CD4-positive, alpha-beta T cell (primary cell): ENCODE data around the gene ILK. TPM values are rescaled to one million over a fixed set of nuclear protein-coding genes. Genes with fewer than 3 reads are reported as not detected.

Experiments used
- ATAC-seq: fragments of 200-7000 bp; cut with Tn5 transposase; one replicate; pipeline ENCODE4 v1.10.0; 2022; ENCODE audit warnings: mild to moderate bottlenecking; ENCODE audit not compliant: poor library complexity
- CTCF ChIA-PET: fragments of 350-600 bp; sonication (Branson Sonifier 250); formaldehyde crosslinking; loops from one replicate; lab custom pipeline; 2021; ENCODE audit warnings: antibody characterized with exemption, inconsistent platforms; lab: Charles Lee
- POLR2A ChIA-PET: fragments of 350-600 bp; sonication (Branson Sonifier 250); formaldehyde crosslinking; loops from one replicate; lab custom pipeline; 2021; ENCODE audit warnings: antibody characterized with exemption, inconsistent platforms; lab: Charles Lee
- DNase-seq, 14 experiments: peaks; one replicate each; pipeline ENCODE4 v3.0.0-alpha.2; 2013 to 2020; ENCODE audit warnings: mixed read lengths in 2 of 14
- H3K27ac ChIP-seq, 2 donors: one replicate each; pipeline versions ENCODE4 v1.5.1 to v1.7.0; 2013; ENCODE audit warnings: low read length in 2 of 2, low read depth in 1 of 2, mild to moderate bottlenecking in 1 of 2
- H3K27me3 ChIP-seq, 2 experiments: 1 replicate in 1 of 2; 2 replicates in 1 of 2; pipeline versions ENCODE4 v1.6.1 to v1.7.0; 2013; ENCODE audit warnings: low read length in 2 of 2, control low read depth in 1 of 2, mild to moderate bottlenecking in 1 of 2, moderate library complexity in 1 of 2; ENCODE audit not compliant: insufficient read depth in 2 of 2, control insufficient read depth in 1 of 2
- H3K36me3 ChIP-seq: one replicate; pipeline ENCODE4 v1.6.1; 2013; ENCODE audit warnings: low read length, control low read depth; ENCODE audit not compliant: insufficient read depth
- H3K4me1 ChIP-seq: one replicate; pipeline ENCODE4 v1.6.1; 2013; ENCODE audit warnings: low read length, control low read depth; ENCODE audit not compliant: insufficient read depth
- H3K4me3 ChIP-seq: one replicate; pipeline ENCODE4 v1.5.1; 2013; ENCODE audit warnings: mild to moderate bottlenecking, low read length, moderate library complexity
- H3K9me3 ChIP-seq, 2 experiments: 1 replicate in 1 of 2; 2 replicates in 1 of 2; pipeline versions ENCODE4 v1.6.1 to v1.7.0; 2013; ENCODE audit warnings: low read length in 2 of 2, mild to moderate bottlenecking in 2 of 2, control low read depth in 1 of 2, moderate library complexity in 1 of 2; ENCODE audit not compliant: control insufficient read depth in 1 of 2, insufficient read depth in 1 of 2
- H3K27ac Mint-ChIP-seq: one replicate; pipeline ENCODE4 v1.8.0; 2020; ENCODE audit warnings: mixed read lengths
- H3K27me3 Mint-ChIP-seq: one replicate; pipeline ENCODE4 v1.8.0; 2021; ENCODE audit warnings: mixed read lengths
- H3K36me3 Mint-ChIP-seq: one replicate; pipeline ENCODE4 v1.8.0; 2021; ENCODE audit warnings: low read depth, mixed read lengths
- H3K4me1 Mint-ChIP-seq: one replicate; pipeline ENCODE4 v1.8.0; 2021; ENCODE audit warnings: low read depth, mixed read lengths
- H3K4me3 Mint-ChIP-seq: one replicate; pipeline ENCODE4 v1.8.0; 2020; ENCODE audit warnings: mild to moderate bottlenecking, mixed read lengths
- H3K9me3 Mint-ChIP-seq: one replicate; pipeline ENCODE4 v1.8.0; 2020; ENCODE audit warnings: mixed read lengths
- intact Hi-C, 2 experiments: fragments of 100-400 bp; cut with DNase I in 1 of 2; cut with micrococcal nuclease in 1 of 2; formaldehyde crosslinking; loops; one replicate each; pipeline versions ENCODE4 v1.15.1 to v1.9.0; 2023 to 2025; cut with DNase I, micrococcal nuclease
- total RNA-seq, 174 experiments: library from RNA in 2 of 174; stranded (reverse) in 2 of 174; gene quantifications; one replicate each; pipeline ENCODE4 v1.2.3 and lab custom pipeline; 2021 to 2026
- TF ChIP-seq, protein P1 (sequence below): fragments of 200-600 bp; IDR thresholded peaks from one replicate; pipeline ENCODE4 v1.8.0; 2022; ENCODE audit warnings: antibody characterized with exemption, mild to moderate bottlenecking

The ILK gene
- total RNA-seq, 2 experiments from 2014 or later: 19.2 to 21.0 TPM

DNA sequence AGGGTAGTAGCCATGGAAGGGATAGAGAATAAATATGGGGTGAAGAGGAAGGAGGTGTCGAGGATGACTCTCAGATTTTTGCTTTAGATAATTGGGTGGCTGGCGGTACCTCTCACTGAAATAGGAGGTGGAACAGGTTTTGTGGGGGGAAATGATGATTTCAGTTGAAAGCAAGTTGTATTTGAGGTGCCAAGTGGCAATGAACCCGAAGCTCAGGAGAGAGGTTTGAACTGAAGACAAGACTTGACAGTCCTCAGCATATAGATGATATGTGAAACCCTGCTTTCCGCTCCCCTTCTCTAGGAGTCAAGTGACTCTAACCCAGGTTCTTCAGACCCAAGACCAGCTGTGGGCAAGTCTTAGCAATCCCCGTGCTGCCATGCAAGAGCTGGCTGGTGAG, 33.9 kb upstream of the ILK start:
- H3K27ac Mint-ChIP-seq: no peak overlapping the region

DNA sequence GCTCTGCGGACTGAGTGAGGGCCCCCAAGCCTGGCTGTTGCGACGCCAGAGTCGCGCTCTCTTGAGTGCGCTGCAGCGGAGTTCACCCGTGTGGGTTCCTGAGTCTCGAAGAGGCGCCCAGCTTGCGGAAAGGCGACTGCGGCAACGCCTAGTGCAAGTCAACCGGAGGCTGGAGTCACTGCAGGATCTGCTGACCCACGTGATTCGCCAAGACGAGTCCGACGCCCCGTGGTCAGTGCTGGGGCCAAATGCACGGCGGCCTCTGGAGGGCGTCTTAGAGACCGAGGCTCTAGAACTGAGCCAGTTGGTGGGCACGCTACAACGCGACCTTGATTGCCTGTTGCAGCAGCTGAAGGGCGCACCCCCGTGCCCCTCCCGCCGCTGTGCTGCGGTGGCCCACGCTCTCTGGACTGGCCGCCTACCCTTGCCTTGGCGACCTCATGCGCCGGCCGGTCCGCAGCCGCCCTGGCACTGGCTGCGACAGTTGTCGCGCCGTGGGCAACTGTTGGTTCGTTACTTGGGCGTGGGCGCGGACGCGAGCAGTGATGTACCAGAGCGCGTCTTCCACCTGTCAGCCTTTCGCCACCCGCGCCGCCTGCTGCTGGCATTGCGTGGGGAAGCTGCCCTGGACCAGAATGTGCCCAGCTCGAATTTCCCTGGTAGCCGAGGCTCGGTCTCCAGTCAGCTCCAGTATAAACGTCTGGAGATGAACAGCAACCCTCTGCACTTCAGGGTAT, 32.7 kb upstream of the ILK start:
- DNase-seq (no peak), ATAC-seq (no peak)
- ChIA-PET POLR2A (no interaction called here), CTCF (no interaction called here)
- H3K27me3 Mint-ChIP-seq: no peaks in the 10 kb centered on the region
- H3K36me3 Mint-ChIP-seq: peaks cover 25% of the 10 kb centered on the region
- Histone ChIP-seq H3K27ac (no peak overlapping the region), H3K4me1 (no peaks in the 10 kb centered on the region), H3K4me3 (no peak overlapping the region), H3K36me3 (peaks cover 10% of the 10 kb centered on the region), H3K9me3 (peaks cover 0 to 13% of the 10 kb centered on the region in 2 experiments), H3K27me3 (no peaks in the 10 kb centered on the region)
- no peak overlapping the region for H3K4me3 Mint-ChIP-seq
- no peaks in the 10 kb centered on the region for H3K4me1 Mint-ChIP-seq
- H3K27ac Mint-ChIP-seq: no peak overlapping the region
- intact Hi-C loops: no loop called here
- no peaks in the 10 kb centered on the region for H3K9me3 Mint-ChIP-seq
- TF ChIP-seq, protein P1, sequence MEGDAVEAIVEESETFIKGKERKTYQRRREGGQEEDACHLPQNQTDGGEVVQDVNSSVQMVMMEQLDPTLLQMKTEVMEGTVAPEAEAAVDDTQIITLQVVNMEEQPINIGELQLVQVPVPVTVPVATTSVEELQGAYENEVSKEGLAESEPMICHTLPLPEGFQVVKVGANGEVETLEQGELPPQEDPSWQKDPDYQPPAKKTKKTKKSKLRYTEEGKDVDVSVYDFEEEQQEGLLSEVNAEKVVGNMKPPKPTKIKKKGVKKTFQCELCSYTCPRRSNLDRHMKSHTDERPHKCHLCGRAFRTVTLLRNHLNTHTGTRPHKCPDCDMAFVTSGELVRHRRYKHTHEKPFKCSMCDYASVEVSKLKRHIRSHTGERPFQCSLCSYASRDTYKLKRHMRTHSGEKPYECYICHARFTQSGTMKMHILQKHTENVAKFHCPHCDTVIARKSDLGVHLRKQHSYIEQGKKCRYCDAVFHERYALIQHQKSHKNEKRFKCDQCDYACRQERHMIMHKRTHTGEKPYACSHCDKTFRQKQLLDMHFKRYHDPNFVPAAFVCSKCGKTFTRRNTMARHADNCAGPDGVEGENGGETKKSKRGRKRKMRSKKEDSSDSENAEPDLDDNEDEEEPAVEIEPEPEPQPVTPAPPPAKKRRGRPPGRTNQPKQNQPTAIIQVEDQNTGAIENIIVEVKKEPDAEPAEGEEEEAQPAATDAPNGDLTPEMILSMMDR: no peak

More for the DNA sequence above, 33.9 kb upstream of the ILK start:
- Histone ChIP-seq H3K4me3 (no peak overlapping the region), H3K4me1 (no peaks in the 10 kb centered on the region), H3K36me3 (peaks cover 10% of the 10 kb centered on the region), H3K9me3 (peaks cover 0 to 13% of the 10 kb centered on the region in 2 experiments), H3K27me3 (no peaks in the 10 kb centered on the region), H3K27ac (no peak overlapping the region)
- H3K36me3 Mint-ChIP-seq: peaks cover 34% of the 10 kb centered on the region
- CTCF ChIA-PET: no interaction called here
- H3K9me3 Mint-ChIP-seq: no peaks in the 10 kb centered on the region
- H3K4me1 Mint-ChIP-seq: no peaks in the 10 kb centered on the region
- POLR2A ChIA-PET: no interaction called here
- ATAC-seq: no peak
- intact Hi-C loops: no loop called here
- no peaks in the 10 kb centered on the region for H3K27me3 Mint-ChIP-seq
- DNase-seq: no peak
- H3K4me3 Mint-ChIP-seq: no peak overlapping the region
- TF ChIP-seq, protein P1: no peak

DNA sequence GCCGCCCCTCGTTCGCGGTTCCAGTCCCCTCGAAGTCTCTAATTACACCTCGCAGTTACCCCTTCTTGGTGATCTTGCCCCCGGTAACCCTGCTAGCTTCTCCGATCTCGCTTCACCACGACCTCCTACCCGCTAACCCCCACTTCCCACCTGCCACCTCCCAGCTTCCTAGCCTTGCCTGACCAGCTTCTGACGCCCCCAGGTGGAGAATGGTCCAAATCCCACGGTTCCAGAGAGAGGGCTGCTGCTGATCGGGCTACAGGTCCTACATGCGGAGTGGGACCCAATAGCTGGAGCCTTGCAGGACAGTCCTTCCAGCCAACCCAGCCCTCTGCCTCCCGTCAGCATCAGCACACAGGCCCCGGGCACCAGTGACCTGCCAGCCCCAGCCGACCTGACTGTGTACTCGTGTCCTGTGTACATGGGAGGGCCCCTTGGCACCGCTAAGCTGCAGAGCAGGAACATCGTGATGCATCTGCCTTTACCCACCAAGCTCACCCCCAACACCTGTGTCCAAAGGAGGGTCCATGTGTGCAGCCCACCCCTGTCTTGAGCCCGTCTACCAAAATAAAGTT, 32.1 kb upstream of the ILK start:
- TF ChIP-seq, protein P1: no peak
- peaks cover 0 to 13% of the 10 kb centered on the region in 2 experiments for H3K9me3 ChIP-seq
- Mint-ChIP-seq H3K36me3 (peaks cover 25% of the 10 kb centered on the region), H3K27me3 (no peaks in the 10 kb centered on the region), H3K4me1 (no peaks in the 10 kb centered on the region), H3K27ac (no peak overlapping the region), H3K9me3 (no peaks in the 10 kb centered on the region), H3K4me3 (no peak overlapping the region)
- H3K36me3 ChIP-seq: peaks cover 10% of the 10 kb centered on the region
- no peaks in the 10 kb centered on the region for H3K4me1 ChIP-seq
- ChIA-PET POLR2A (no interaction called here), CTCF (no interaction called here)
- ATAC-seq (no peak), DNase-seq (no peak)
- no peaks in the 10 kb centered on the region for H3K27me3 ChIP-seq
- H3K4me3 ChIP-seq: no peak overlapping the region
- intact Hi-C loops: no loop called here
- no peak overlapping the region for H3K27ac ChIP-seq
